HG03060 (cell line): Measurements from ENCODE around the gene RNF135.
"Not testable (repeated sequence)": the region's sequence is repeated elsewhere in the genome, so short reads cannot be mapped to it uniquely, and the experiment has no call there.

Experiments
- ATAC-seq: cut with Tn5 transposase; IDR thresholded peaks from one replicate; pipeline ENCODE4 v1.9.1; 2021; ENCODE audit warnings: low read depth, moderate number of reproducible peaks; ENCODE audit not compliant: unreplicated experiment

Gene RNF135, protein sequence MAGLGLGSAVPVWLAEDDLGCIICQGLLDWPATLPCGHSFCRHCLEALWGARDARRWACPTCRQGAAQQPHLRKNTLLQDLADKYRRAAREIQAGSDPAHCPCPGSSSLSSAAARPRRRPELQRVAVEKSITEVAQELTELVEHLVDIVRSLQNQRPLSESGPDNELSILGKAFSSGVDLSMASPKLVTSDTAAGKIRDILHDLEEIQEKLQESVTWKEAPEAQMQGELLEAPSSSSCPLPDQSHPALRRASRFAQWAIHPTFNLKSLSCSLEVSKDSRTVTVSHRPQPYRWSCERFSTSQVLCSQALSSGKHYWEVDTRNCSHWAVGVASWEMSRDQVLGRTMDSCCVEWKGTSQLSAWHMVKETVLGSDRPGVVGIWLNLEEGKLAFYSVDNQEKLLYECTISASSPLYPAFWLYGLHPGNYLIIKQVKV

GRCh38 chr17:30970831-30971567 is at the start of gene RNF135:
RNF135 (plus strand) TSS chr17:30971039; CDS start chr17:30971074, 35 bp downstream.
- no peak for ATAC-seq

- ATAC-seq = no peak
These were observed 49.2 kb upstream of the RNF135 start, which contains the start of gene ADAP2 for GRCh38 chr17:30921544-30922196. ADAP2 (plus strand) TSS chr17:30921945; CDS start chr17:30922015, 70 bp downstream.

DNA sequence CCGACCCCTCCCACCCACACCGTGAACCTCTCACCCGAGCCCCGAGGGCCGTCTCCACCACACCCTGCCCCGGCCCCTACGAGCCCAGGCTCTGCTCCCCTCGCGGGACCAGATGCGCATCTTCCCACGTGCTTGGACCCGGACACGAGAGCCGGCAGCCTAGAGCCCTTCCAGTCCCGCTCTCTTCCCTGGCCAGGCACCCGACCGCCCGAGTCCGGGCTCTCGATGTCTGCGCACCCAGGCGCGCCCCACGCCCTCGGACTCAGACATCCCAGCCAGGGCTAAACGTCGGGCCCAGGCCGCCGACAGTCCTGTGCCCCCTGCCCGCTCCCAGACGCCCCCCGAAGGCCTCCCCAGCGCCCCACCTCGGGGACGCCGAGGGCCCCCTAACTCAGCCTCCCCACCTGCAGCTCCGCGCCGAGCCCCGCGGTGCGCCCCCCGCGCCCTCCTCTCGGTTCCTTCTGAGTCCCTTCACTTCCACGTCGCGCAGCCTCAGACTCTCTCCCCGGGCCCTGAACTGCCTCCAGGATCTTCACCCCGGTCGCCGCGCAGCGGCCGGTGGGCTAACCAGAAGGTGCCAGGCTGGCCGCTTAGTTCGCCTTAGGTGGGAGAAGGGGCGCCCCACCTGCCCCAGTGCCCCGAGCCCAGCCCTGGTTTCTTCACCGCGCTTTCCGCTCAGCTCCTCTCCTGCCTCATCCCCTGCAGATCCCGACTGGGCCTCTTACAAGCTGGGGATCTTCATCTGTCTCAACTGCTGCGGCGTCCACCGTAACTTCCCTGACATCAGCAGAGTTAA is 48.4 kb upstream of the RNF135 start:
- ATAC-seq = no peak

DNA sequence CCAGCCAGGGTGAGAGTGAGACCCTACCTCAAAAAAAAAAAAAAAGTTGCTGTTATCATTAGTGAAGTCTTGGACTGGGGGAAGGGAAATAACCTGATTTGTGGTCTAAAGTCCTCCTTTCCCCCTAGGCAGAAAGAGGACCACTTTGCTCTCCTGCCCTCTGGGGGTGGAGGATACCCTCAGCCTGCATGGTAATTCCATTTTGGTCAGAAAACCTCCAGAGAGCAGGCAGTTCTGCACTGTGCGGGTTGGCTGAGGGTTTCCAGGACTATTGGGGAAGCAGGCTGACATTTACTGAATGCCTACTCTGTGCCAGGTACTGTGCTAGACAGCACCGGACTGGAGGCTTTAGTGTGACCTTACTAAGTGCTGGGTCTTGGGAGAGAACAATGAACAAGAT is 46.5 kb upstream of the RNF135 start:
- no peak for ATAC-seq

DNA sequence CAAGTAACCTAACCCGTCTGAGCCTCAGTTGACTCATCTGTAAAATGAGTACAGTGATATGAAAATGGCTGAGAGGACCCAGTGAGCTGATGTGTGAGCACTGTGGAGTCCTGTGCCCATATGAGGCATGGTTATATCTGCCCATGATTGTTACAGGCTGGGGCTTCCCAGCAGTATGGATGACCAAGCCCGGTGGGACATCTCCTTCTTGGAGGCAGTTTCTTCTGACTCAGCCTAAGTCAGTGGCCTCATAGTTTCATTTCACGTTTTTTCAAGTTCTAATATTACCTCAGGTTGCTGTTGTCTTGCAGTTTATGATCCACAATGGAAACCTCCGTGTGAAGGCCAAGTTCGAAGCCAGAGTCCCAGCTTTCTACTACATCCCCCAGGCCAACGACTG is 44.3 kb upstream of the RNF135 start:
- ATAC-seq = no peak

- ATAC-seq = no peak
These were observed 43.1 kb upstream of the RNF135 start for GRCh38 chr17:30927756-30928155.

- ATAC-seq = no peak
These were observed 42.3 kb upstream of the RNF135 start for GRCh38 chr17:30928584-30928983.

GRCh38 chr17:30929081-30929633 is 41.7 kb upstream of the RNF135 start:
- no peak for ATAC-seq

GRCh38 chr17:30929861-30930260 is 41.0 kb upstream of the RNF135 start:
- ATAC-seq = not testable (repeated sequence)

DNA sequence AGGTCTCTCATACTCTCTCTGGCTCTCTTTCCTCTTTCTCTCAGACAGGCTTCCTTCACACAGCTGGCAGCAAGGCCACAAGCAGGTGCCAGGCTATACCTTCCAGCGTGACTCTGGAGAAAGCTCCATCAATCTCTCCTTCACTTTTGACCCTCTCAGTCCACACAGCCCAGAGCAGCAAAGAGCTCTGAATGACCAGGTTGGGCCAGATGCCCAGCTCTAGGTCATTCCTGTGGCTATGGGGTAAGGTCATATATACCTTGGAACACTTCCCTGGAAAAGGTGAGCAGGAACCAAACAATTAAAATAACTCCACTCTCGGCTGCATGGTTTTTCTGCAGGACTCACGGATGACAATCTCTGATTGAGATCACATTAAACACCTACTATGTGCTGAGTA is 40.3 kb upstream of the RNF135 start:
- no peak for ATAC-seq

- not testable (repeated sequence) for ATAC-seq
These were observed 39.3 kb upstream of the RNF135 start for GRCh38 chr17:30931582-30931981.

GRCh38 chr17:30933966-30934365 is 36.9 kb upstream of the RNF135 start:
- no peak for ATAC-seq

DNA sequence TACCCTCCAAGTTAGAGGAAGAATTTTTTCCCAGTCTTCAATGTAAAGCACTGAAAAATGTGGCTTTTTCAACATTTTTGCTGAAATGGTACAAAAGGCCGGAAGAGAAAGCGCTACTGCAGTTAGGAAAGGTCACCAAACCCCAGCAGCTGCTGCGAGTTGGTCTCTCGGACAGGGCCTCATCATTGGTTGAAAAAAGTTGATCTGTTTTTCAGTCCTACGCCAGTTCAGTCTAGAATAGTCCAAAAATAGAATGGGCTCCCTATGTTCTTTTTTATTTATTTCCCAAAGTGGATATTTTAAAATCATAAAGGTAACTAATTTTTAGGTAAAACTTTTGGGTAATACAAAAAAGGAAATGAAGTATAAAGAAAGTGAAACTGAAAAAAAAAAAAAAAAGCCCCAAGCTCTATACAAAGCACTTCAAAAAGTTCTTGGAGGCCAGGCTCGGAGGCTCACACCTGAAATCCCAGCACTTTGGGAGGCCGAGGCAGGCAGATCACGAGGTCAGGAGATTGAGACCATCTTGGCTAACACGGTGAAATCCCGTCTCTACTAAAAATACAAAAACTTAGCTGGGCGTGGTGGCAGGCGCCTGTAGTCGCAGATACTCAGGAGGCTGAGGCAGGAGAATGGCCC is 31.7 kb upstream of the RNF135 start:
- no peak for ATAC-seq

- no peak for ATAC-seq
These were observed 28.3 kb upstream of the RNF135 start for GRCh38 chr17:30942308-30943079.

DNA sequence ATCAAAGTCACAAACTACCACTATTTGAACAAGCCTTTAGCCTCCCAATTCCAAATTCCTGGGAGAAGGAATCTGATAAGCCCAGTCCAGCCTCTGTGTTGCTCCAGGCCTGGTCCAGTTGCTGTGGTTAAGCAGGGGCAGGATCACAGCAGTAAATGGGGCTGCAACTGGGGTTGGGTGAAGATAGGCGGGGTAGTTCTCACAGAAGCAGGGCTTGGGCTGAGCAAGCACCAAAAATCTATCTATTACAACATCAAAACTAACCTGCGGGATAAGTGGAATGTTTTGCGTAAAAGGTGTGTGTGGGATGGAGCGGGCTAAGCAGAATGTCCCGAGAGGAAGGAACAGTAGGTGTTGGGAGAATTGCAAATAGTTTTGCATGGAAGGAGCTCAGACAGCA is 23.0 kb upstream of the RNF135 start:
- ATAC-seq = no peak

DNA sequence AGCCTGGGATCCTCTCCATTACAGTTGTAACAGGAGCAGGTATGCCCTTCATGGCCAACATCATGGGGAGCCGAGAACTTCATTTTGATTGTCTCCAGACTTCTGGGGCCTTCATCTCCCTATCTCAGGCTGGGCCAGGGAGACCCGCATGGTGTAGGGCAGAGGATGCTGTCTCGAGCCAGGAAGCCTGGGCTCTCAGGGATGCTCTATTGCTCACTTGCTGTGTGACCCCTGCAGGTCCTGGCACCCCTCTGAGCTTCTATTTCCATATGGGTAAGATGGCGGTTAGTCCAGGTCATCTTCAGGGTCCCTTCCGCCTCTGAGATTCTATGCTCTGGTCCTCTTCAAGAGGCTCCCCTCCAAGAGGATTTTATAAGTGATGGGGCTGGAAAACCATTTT is 20.6 kb upstream of the RNF135 start:
- no peak for ATAC-seq

DNA sequence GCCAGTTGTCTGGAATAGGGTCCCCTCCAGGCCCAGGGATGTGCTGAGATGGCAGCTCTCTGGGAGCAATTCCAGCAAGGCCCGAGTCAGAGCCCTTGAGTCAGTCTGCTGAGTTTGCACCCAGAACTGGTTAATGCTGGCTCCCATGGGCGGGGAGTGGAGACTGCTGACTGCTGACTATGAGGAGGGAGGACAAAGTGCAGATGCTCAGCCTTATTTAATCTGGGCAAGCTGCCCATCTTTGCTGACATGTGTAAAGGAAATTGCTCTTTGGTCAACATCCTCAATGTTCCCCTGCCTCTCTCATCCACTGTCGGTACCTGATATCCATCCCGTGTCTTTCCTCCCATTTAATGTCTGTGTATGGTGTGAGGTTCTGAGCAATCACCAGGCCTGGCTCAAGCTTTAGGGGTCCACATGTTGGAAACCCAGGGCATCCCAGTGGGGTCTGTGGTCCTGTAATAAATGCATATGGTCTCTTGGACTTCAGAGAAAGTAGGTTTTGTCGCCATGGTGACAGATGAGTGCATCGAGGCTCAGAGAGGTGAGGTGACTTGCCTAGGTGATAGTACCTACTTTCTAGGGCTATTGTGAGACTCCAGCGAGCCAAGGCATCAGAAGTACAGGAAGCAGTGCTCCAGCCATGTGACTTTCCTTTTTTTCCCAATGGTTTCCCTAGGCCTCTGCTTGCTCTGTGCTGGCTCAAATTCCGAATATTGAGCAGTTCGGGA is 20.0 kb upstream of the RNF135 start:
- ATAC-seq = no peak
